IPS-20b (cell line): ENCODE results near the gene MAGEA8.
"Not testable (repeated sequence)": the region's sequence is repeated elsewhere in the genome, so short reads cannot be mapped to it uniquely, and the experiment has no call there.

Experiments used
- H3K27ac ChIP-seq: one replicate; pipeline ENCODE4 v1.5.1; 2013; ENCODE audit warnings: low read length
- H3K27me3 ChIP-seq: 2 replicates; pipeline ENCODE4 v1.6.1; 2013; ENCODE audit warnings: mild to moderate bottlenecking, low read length, inconsistent platforms; ENCODE audit not compliant: insufficient read depth
- H3K36me3 ChIP-seq: 2 replicates; pipeline ENCODE4 v1.6.1; 2013; ENCODE audit warnings: low read depth, mild to moderate bottlenecking, inconsistent platforms, low read length, moderate library complexity; ENCODE audit not compliant: insufficient read depth
- H3K4me1 ChIP-seq: 2 replicates; pipeline ENCODE4 v1.6.1; 2013; ENCODE audit warnings: mild to moderate bottlenecking, control low read depth, inconsistent platforms, low read length, moderate library complexity; ENCODE audit not compliant: insufficient read depth
- H3K4me3 ChIP-seq: 2 replicates; pipeline ENCODE4 v1.5.1; 2013; ENCODE audit warnings: mild to moderate bottlenecking, low read length, inconsistent platforms
- H3K9ac ChIP-seq: 2 replicates; pipeline ENCODE4 v1.6.1; 2013; ENCODE audit warnings: low read depth, mild to moderate bottlenecking, inconsistent platforms, low read length, moderate library complexity
- H3K9me3 ChIP-seq: 2 replicates; pipeline ENCODE4 v1.6.1; 2013; ENCODE audit warnings: mild to moderate bottlenecking, low read depth, low read length, inconsistent platforms; ENCODE audit not compliant: insufficient read depth

Gene MAGEA8, protein sequence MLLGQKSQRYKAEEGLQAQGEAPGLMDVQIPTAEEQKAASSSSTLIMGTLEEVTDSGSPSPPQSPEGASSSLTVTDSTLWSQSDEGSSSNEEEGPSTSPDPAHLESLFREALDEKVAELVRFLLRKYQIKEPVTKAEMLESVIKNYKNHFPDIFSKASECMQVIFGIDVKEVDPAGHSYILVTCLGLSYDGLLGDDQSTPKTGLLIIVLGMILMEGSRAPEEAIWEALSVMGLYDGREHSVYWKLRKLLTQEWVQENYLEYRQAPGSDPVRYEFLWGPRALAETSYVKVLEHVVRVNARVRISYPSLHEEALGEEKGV

DNA sequence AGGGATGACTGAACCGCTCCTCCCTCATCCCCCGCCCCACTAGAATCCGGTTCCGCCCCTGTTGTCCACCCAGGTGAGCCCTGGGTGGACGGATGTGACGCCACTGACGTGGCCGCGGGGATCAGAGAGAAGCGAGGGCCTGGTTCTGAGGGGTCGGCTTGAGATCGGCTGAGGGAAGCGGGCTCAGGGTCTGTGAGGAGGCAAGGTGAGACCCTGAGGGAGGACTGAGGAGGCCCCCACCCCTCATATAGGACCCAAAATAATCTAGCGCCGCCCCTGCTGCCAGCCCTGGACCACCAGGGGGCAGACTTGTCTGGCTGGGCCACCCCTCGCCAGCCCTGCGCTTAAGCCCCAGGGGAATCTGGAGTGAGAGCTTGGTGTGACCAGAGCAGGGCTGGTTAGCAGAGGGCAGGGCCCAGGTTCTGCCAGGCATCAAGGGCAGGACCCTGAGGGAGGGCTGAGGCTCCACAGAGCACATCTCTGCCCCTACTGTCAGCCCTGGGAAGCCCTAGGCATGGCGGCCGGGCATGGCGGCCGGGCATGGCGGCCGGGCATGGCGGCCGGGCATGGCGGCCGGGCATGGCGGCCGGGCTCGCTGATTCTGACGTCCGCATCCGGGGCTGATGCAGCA lies at the start of gene MAGEA8:
Gene MAGEA8, plus strand, starts transcription at position 103 of the 631 bp plus-strand sequence. CDS start 3,090 bp downstream, outside the sequence.
- H3K27ac ChIP-seq = no peak within 1 kb of the TSS
- no peaks in the 10 kb centered on the region for H3K9me3 ChIP-seq
- no peak within 1 kb of the TSS for H3K9ac ChIP-seq
- H3K4me3 ChIP-seq = no peak within 1 kb of the TSS
- H3K27me3 ChIP-seq = no peaks in the 10 kb centered on the region
- H3K36me3 ChIP-seq = no peaks in the 10 kb centered on the region
- no peaks in the 10 kb centered on the region for H3K4me1 ChIP-seq

DNA sequence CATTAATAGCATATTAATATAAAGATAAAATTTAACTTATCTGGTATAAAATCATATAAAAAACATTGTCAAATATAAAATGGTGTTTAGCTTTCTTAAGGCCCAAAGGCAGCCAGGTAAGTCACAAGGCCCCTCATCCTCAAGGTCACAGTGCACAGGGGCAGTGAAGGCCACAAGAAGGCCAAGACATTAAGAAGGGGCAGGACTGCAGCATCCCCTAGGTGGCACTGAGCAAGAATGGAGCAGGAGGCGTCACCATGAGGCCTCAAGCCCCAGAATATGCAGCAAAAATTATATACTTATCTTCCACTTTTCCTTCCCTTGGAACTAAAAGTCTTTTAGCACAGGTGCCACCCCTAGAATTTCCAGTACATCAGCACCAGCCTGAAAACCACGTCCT lies 49.5 kb upstream of the MAGEA8 start:
- Histone ChIP-seq H3K27me3 (no peaks in the 10 kb centered on the region), H3K9ac (no peak overlapping the region), H3K27ac (no peak overlapping the region), H3K4me1 (peaks cover 37% of the 10 kb centered on the region), H3K9me3 (no peaks in the 10 kb centered on the region), H3K36me3 (no peaks in the 10 kb centered on the region), H3K4me3 (no peak overlapping the region)

DNA sequence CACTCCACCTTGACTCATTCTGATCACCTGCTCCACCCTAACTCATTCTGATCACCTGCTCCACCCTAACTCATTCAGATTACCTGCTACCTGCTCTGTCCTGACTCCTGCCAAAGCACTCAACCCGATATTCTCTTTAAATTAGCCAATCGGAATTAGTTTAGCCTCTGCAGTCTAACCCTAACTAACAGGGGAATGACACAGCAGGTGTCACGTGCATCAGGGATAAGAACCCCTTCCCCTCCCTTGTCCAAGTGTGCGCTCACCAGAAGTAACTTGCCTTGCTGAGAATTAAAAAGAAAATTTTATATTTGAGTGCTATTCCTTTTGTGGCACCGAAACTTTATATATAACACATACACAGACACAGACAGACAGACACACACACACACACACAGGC lies 44.3 kb upstream of the MAGEA8 start:
- not testable (repeated sequence) for H3K36me3 ChIP-seq, H3K9ac ChIP-seq, H3K27ac ChIP-seq, H3K9me3 ChIP-seq, H3K27me3 ChIP-seq
- Histone ChIP-seq H3K4me1 (peaks cover 19% of the 10 kb centered on the region), H3K4me3 (peak overlapping the region; percentile 50; the same call in 1 of the 2 replicates)

DNA sequence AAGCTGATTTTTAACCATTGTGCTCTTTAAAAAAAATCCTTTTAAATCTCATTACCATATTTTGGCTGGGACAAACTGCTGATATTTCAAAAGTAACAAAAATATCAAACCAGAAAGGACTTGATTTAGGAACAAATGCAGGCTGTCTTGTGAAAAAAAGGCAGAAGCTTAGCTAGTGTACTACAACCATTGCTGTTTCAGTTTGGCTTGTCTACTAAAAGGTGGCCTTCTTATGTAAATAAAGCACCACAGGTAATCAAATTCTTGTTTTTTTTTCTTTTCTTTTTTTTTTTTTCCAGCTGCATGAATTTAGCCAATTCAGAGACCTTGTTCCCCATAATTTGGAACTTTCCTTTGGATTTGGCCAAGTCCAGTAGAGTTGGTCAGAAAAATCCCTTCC lies 43.8 kb upstream of the MAGEA8 start:
- Histone ChIP-seq H3K27ac (no peak overlapping the region), H3K4me3 (peak overlapping the region; percentile 50; the same call in 1 of the 2 replicates), H3K9me3 (peaks cover 11% of the 10 kb centered on the region), H3K4me1 (peaks cover 18% of the 10 kb centered on the region), H3K36me3 (no peaks in the 10 kb centered on the region), H3K9ac (no peak overlapping the region), H3K27me3 (no peaks in the 10 kb centered on the region)

DNA sequence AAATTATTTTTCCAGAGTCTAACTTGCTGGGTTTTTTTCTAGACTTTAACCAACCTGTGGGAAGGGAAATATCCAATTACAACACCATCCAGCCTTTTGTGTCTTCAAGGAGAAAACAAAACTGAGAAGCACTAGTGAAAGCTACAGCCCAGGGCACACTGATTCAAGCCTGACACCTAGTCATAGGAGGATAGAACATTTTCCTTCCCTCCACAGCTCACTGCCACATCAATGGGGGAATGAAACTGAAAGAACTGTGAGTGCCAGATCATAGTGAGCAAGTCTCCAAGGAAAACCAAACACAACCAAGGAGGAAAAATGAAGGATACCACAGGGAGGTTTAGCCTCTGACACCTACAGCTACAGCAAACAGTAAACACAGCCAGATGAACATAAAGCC lies 43.3 kb upstream of the MAGEA8 start:
- H3K4me1 ChIP-seq = peaks cover 18% of the 10 kb centered on the region
- no peak overlapping the region for H3K27ac ChIP-seq
- peaks cover 13% of the 10 kb centered on the region for H3K9me3 ChIP-seq

DNA sequence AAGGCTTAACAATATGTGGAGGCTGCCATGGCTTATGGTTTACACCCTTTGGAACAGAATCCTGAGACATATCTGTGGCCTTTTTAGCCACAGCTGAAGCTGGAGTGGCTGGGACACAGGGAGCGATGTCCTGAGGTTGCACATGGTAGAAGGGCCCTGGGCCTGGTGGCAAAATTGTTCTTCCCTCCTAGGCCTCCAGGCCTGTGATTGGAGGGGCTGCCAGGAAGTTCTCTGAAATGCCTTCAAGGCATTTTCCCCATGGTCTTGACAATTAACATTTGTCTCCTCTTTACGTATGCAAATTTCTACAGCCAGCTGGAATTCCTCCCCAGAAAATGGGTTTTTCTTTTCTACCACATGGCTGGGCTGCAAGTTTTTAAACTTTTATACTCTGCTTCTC lies 39.1 kb upstream of the MAGEA8 start:
- Histone ChIP-seq H3K4me1 (peaks cover 11% of the 10 kb centered on the region; the same call in 1 of the 2 replicates), H3K36me3 (no peaks in the 10 kb centered on the region), H3K9ac (no peak overlapping the region), H3K27me3 (no peaks in the 10 kb centered on the region), H3K9me3 (peaks cover 15% of the 10 kb centered on the region), H3K4me3 (no peak overlapping the region), H3K27ac (no peak overlapping the region)

More for the DNA sequence above, 43.3 kb upstream of the MAGEA8 start:
- Histone ChIP-seq H3K9ac (no peak overlapping the region), H3K36me3 (no peaks in the 10 kb centered on the region), H3K4me3 (peak overlapping the region; percentile 50; the same call in 1 of the 2 replicates), H3K27me3 (no peaks in the 10 kb centered on the region)

DNA sequence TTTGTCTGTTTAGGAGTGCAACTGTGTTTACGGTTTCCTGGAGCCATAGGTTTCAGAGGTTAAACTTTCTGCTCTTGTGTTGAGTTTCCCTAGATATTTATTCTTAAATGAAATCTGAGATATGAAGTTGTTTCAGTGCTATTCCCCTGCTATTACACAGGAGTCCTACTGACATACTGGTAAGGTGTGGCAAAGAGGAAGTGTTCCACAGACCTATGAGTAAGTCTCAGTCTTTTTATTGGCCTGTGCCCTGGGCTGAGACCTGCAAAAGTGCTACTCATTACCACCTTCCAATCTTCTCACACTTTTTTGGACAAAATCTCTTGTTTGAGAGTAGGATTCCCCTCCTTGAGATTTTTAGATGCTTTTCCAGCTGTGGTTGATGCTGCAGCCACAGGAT lies 35.6 kb upstream of the MAGEA8 start:
- no peaks in the 10 kb centered on the region for H3K36me3 ChIP-seq
- H3K4me3 ChIP-seq = no peak overlapping the region
- peaks cover 15% of the 10 kb centered on the region for H3K9me3 ChIP-seq
- no peak overlapping the region for H3K9ac ChIP-seq
- H3K27ac ChIP-seq = no peak overlapping the region
- H3K4me1 ChIP-seq = no peaks in the 10 kb centered on the region
- no peaks in the 10 kb centered on the region for H3K27me3 ChIP-seq

DNA sequence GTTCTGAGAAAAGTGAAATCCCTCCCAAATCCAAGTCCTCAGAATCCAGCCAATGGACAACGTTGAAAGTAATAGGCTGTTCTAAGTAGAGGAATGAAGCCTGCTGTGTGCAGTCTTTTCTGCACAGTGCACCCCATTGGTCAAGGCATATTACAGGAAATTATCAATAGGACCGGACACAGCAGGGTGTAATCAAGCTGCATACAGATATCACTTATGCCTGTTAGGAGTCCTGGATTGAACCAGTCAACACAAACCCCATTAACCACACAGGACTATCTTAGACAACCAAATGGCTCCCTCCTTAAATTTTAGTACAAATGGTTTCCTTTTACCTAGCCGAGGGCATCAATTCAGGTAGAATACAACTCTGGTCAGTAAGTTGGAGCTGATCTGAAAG lies 34.2 kb upstream of the MAGEA8 start:
- Histone ChIP-seq H3K9ac (no peak overlapping the region), H3K9me3 (peaks cover 5% of the 10 kb centered on the region), H3K4me1 (no peaks in the 10 kb centered on the region), H3K27me3 (no peaks in the 10 kb centered on the region), H3K36me3 (no peaks in the 10 kb centered on the region), H3K27ac (no peak overlapping the region), H3K4me3 (no peak overlapping the region)

DNA sequence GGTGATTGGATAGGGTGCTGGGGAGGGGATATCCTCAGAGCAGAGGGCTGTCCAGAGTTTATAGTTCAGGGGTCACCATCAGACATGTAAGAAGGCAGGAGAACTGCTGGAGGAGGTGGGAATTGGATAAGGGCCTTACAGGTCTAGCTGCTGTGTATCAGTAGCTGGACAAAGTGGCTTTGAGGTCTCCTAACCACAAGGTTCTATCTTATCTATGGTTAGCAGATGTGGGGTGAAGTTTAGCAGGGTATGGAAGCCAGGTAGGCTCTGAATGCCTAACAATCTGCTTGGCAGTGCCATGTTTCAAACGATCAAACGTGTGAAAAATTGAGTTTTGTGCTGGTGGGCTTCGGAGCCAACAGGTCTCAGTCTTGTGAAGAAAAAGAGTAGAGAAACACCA lies 32.1 kb upstream of the MAGEA8 start:
- Histone ChIP-seq H3K36me3 (no peaks in the 10 kb centered on the region), H3K9me3 (no peaks in the 10 kb centered on the region), H3K4me1 (peaks cover 8% of the 10 kb centered on the region; the same call in 1 of the 2 replicates), H3K4me3 (no peak overlapping the region), H3K27ac (no peak overlapping the region), H3K27me3 (no peaks in the 10 kb centered on the region), H3K9ac (no peak overlapping the region)

DNA sequence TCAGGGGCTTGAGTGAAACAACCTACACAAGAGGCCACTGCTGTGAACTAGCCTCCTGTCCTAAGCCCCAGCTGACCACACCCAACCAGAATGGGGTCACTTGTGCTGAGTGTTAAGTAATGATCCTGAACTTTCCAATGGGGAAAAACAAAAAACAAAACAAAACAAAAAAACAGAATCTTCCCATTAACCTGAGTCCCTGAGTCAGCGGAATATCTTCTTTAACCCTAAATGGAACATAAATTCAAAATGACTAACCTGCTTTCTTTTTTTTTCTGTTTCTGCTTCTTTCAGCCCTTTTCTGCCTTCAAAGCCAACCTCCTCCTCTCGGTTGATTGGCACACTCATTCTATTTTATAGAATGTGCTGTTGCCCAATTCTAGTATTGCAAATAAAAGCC lies 31.2 kb upstream of the MAGEA8 start:
- Histone ChIP-seq H3K4me3 (no peak overlapping the region), H3K36me3 (no peaks in the 10 kb centered on the region), H3K27ac (no peak overlapping the region), H3K9ac (no peak overlapping the region), H3K4me1 (peaks cover 11% of the 10 kb centered on the region; the same call in 1 of the 2 replicates), H3K27me3 (no peaks in the 10 kb centered on the region), H3K9me3 (no peaks in the 10 kb centered on the region)

DNA sequence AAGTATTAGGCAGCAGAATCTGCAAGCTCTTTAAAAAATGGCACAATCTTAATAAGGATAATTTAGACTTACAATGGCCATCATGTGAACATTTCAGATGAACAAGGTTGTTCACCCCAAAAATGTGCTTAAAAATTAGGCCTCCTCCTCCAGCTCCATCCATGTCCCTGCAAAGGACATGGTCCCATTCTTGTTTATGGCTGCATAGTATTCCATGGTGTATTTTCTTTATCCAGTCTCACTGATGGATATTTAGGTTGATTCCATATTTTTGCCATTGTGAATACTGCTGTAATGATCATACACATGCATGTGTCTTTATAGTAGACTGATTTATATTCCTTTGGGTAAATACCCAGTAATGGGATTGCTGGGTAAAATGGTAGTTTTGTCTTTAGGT lies 29.1 kb upstream of the MAGEA8 start:
- Histone ChIP-seq H3K4me3 (no peak overlapping the region), H3K27ac (no peak overlapping the region), H3K9ac (no peak overlapping the region), H3K4me1 (peaks cover 11% of the 10 kb centered on the region; the same call in 1 of the 2 replicates), H3K9me3 (no peaks in the 10 kb centered on the region), H3K27me3 (no peaks in the 10 kb centered on the region), H3K36me3 (no peaks in the 10 kb centered on the region)

DNA sequence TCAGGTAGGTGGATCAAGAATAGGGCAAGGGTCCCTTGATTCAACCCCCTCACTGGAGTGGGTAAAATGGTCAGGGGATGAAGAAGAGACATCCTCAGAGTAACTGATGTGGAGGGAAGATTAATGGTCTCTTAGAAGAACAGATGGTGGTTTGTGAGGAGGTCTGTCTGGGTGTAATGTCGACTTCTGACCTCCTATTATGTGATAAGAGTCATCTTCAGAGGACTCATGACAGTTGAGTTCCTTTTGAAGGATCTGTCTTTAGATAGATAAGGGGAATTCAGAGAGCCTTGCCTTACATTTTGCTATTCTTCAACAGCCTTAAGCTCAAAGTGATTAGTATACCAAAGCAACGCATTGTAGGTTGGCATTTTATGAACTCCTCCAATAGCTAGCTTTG lies 27.1 kb upstream of the MAGEA8 start:
- no peaks in the 10 kb centered on the region for H3K27me3 ChIP-seq
- H3K9me3 ChIP-seq = no peaks in the 10 kb centered on the region
- no peaks in the 10 kb centered on the region for H3K36me3 ChIP-seq
- peaks cover 11% of the 10 kb centered on the region; the same call in 1 of the 2 replicates for H3K4me1 ChIP-seq
- no peak overlapping the region for H3K27ac ChIP-seq
- H3K9ac ChIP-seq = no peak overlapping the region
- H3K4me3 ChIP-seq = no peak overlapping the region
